Measurements from ENCODE around the gene AZI2. TPM values are rescaled to one million over a fixed set of nuclear protein-coding genes. Genes with fewer than 3 reads are reported as not detected.

The AZI2 gene
- polyA plus RNA-seq, 1 of the 3 experiments (the other 2 are of a cell fraction) = 27.3 TPM

GRCh38 chr3:28279770-28280169 is 68.9 kb downstream of the AZI2 start:
- CTCF ChIA-PET = no interaction called here
- whole genome bisulfite sequencing (ENCODE audit: low lambda C conversion rate) = 73% methylated on average over 4 of the region's 4 CpGs
- DNase-seq = no peak

DNA sequence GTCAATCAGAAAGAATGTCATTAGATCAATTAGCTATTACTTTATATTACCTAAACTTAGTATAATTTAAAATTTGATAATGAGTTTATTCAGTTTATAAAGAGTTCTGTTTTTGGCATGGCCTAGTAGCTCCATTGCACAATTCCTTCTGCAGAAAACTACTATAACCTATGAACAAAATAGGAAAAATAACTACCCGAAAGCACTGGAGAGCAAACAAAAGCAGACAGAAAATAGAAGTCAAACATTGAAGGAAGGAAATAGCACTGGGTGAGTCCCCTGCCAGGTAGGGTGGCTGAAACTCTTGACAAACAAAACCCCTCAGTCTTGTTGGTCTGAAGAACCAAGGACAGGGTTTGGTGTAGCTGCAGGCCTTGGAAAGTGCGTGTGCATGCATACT is 69.7 kb downstream of the AZI2 start:
- Histone ChIP-seq H3K9me2 (no peaks in the 10 kb centered on the region), H3K4me1 (ENCODE audit: control insufficient read depth in 1 of 2, insufficient read depth in 2 of 2, low read depth in 1 of 2, low read length in 1 of 2) (peaks cover 0 to 3% of the 10 kb centered on the region in 2 experiments; a peak in 1 of 4 replicates), H3F3A (replicated peaks; ENCODE audit: insufficient read depth) (peaks cover 6% of the 10 kb centered on the region), H3K9me3 (no peaks in the 10 kb centered on the region), H3K27me3 (ENCODE audit: insufficient read depth) (no peaks in the 10 kb centered on the region), H3K4me3 (ENCODE audit: low read depth in 2 of 2, low read length in 1 of 2) (no peak overlapping the region), H3K27ac (ENCODE audit: low read depth in 2 of 2, low read length in 1 of 2) (no peak overlapping the region), H3K9ac (no peak overlapping the region), H3K36me3 (replicated peaks in 1 of 2; ENCODE audit: control insufficient read depth in 1 of 2, insufficient read depth in 2 of 2, low read length in 1 of 2) (peaks cover 4 to 13% of the 10 kb centered on the region in 2 experiments), H3K79me2 (ENCODE audit: insufficient read depth) (peaks cover 10% of the 10 kb centered on the region; the same call in 1 of the 2 replicates), H4K20me1 (ENCODE audit: insufficient read depth) (no peaks in the 10 kb centered on the region), H2AFZ (ENCODE audit: low read depth) (no peak overlapping the region), H3K4me2 (no peak overlapping the region)
- DNase-seq = no peak
- WGBS (ENCODE audit: low lambda C conversion rate) = 95% methylated on average over 2 of the region's 2 CpGs
- ChIA-PET CTCF (interaction anchor here (0.9 to 1.6 kb wide), 2 partner anchors 8 to 56 kb away, joined by 3 to 4 read pairs; no protein-coding TSS in a partner anchor), POLR2A (no interaction called here)
- no peak for TF ChIP-seq NRF1 (IDR thresholded peaks at IDR 0.05; ENCODE audit: low read depth, low read length)
- TF ChIP-seq GATA2 (CRISPR knock-in tag; IDR thresholded peaks at IDR 0.05) = no peak
- TF ChIP-seq SIN3A (IDR thresholded peaks at IDR 0.05; ENCODE audit: borderline replicate concordance, low read depth, low read length) = no peak
- no peak for TF ChIP-seq IRF3 (IDR thresholded peaks at IDR 0.05; ENCODE audit: low read depth, low read length)
- TF ChIP-seq FOXJ3 (CRISPR knock-in tag; IDR thresholded peaks at IDR 0.05) = no peak
- no peak for TF ChIP-seq MEF2A (IDR thresholded peaks at IDR 0.05; ENCODE audit: borderline replicate concordance, low read depth)
- TF ChIP-seq SMC3 (IDR thresholded peaks at IDR 0.05; ENCODE audit: low read depth, low read length) = no peak
- TF ChIP-seq, protein P1, sequence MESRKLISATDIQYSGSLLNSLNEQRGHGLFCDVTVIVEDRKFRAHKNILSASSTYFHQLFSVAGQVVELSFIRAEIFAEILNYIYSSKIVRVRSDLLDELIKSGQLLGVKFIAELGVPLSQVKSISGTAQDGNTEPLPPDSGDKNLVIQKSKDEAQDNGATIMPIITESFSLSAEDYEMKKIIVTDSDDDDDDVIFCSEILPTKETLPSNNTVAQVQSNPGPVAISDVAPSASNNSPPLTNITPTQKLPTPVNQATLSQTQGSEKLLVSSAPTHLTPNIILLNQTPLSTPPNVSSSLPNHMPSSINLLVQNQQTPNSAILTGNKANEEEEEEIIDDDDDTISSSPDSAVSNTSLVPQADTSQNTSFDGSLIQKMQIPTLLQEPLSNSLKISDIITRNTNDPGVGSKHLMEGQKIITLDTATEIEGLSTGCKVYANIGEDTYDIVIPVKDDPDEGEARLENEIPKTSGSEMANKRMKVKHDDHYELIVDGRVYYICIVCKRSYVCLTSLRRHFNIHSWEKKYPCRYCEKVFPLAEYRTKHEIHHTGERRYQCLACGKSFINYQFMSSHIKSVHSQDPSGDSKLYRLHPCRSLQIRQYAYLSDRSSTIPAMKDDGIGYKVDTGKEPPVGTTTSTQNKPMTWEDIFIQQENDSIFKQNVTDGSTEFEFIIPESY (IDR thresholded peaks at IDR 0.05; ENCODE audit: borderline replicate concordance, low read depth) = no peak
- no peak for TF ChIP-seq EP300 (IDR thresholded peaks at IDR 0.05; ENCODE audit: borderline replicate concordance in 1 of 2, low read depth in 1 of 2, low read length in 1 of 2)
- TF ChIP-seq, protein P2, sequence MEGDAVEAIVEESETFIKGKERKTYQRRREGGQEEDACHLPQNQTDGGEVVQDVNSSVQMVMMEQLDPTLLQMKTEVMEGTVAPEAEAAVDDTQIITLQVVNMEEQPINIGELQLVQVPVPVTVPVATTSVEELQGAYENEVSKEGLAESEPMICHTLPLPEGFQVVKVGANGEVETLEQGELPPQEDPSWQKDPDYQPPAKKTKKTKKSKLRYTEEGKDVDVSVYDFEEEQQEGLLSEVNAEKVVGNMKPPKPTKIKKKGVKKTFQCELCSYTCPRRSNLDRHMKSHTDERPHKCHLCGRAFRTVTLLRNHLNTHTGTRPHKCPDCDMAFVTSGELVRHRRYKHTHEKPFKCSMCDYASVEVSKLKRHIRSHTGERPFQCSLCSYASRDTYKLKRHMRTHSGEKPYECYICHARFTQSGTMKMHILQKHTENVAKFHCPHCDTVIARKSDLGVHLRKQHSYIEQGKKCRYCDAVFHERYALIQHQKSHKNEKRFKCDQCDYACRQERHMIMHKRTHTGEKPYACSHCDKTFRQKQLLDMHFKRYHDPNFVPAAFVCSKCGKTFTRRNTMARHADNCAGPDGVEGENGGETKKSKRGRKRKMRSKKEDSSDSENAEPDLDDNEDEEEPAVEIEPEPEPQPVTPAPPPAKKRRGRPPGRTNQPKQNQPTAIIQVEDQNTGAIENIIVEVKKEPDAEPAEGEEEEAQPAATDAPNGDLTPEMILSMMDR (IDR thresholded peaks at IDR 0.05) = no peak

More at GRCh38 chr3:28279770-28280169, 68.9 kb downstream of the AZI2 start:
- TF ChIP-seq, protein P1 (IDR thresholded peaks at IDR 0.05; ENCODE audit: borderline replicate concordance, low read depth) = no peak
- no peak for TF ChIP-seq NRF1 (IDR thresholded peaks at IDR 0.05; ENCODE audit: low read depth, low read length)
- TF ChIP-seq EZH2phosphoT487 (IDR thresholded peaks at IDR 0.05; ENCODE audit: borderline replicate concordance, low read depth) = no peak
- no peak for TF ChIP-seq RFX5 (IDR thresholded peaks at IDR 0.05; ENCODE audit: low read length)
- no peak for TF ChIP-seq FOXJ3 (CRISPR knock-in tag; IDR thresholded peaks at IDR 0.05)
- TF ChIP-seq JUND (IDR thresholded peaks at IDR 0.05) = no peak
- no peak for TF ChIP-seq FOXM1 (IDR thresholded peaks at IDR 0.05; ENCODE audit: low read depth)
- TF ChIP-seq POLR2AphosphoS5 (IDR thresholded peaks at IDR 0.05; ENCODE audit: low read depth, low read length) = no peak
- Histone ChIP-seq H2AFZ (ENCODE audit: low read depth) (no peak overlapping the region), H3K27ac (ENCODE audit: low read depth in 2 of 2, low read length in 1 of 2) (no peak overlapping the region), H3K4me1 (ENCODE audit: control insufficient read depth in 1 of 2, insufficient read depth in 2 of 2, low read depth in 1 of 2, low read length in 1 of 2) (peaks cover 0 to 3% of the 10 kb centered on the region in 2 experiments; a peak in 1 of 4 replicates), H4K20me1 (ENCODE audit: insufficient read depth) (no peaks in the 10 kb centered on the region), H3F3A (replicated peaks; ENCODE audit: insufficient read depth) (peaks cover 6% of the 10 kb centered on the region), H3K9me3 (no peaks in the 10 kb centered on the region), H3K4me3 (ENCODE audit: low read depth in 2 of 2, low read length in 1 of 2) (no peak overlapping the region), H3K4me2 (no peak overlapping the region), H3K9me2 (no peaks in the 10 kb centered on the region), H3K36me3 (replicated peaks in 1 of 2; ENCODE audit: control insufficient read depth in 1 of 2, insufficient read depth in 2 of 2, low read length in 1 of 2) (peaks cover 6 to 13% of the 10 kb centered on the region in 2 experiments), H3K9ac (no peak overlapping the region), H3K27me3 (ENCODE audit: insufficient read depth) (no peaks in the 10 kb centered on the region), H3K79me2 (ENCODE audit: insufficient read depth) (0 out of 2 replicates have a peak, but pooled peaks cover 3% of the 10 kb centered on the region)
- POLR2A ChIA-PET = no interaction called here

Data from SK-N-SH (cell line).